ENCODE results near the gene PRKCE. TPM values are rescaled to one million over a fixed set of nuclear protein-coding genes. Genes with fewer than 3 reads are reported as not detected.

The PRKCE gene
- total and polyA plus RNA-seq, 2 experiments from 2014 or later = 0.94 to 1.2 TPM

DNA sequence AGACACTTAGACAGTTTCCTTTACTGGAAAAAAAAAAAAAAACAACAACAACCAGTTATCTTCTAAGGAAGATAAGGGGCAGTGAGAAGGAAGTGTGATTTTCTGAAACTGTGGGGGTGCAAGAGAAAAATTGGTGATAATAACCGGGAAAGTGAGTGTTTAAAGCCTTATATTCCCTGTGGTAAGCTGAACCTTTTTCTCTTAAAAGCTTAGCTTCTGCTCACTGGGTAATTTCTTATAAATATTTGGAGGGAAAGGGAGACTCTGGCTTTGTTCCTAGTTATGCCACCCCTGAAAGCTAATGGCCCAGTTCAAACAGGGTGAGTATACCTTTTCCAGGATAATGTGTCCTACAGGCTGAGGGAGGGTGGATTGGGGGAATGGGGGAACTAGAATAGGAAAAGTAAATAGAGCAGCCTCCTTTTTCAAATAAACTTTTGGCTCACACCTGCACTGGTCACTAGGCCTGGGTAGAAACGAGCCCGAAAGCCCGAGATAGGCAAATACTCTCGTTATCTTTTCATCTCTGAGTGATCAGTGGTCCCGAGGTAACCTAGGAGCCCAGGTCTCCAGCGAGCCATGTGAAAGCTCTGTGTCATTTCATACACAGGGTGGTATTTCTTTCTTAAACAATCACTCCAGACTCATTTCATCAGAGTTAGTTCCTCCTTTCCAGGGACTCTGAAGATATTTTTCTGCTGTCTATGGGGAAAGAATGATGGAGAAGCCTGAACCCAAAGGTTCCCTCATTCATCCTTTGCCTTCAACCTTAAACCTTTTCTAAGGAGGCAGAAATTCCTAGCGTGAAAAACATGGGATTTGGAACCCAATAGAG is 24.9 kb upstream of the PRKCE start:
- no peak overlapping the region for H3K4me2 ChIP-seq
- no peaks in the 10 kb centered on the region for H3K9me2 ChIP-seq (ENCODE audit: insufficient read depth)
- no peaks in the 10 kb centered on the region for H3K36me3 Mint-ChIP-seq (ENCODE audit: low read depth)
- peaks cover 9% of the 10 kb centered on the region for H3K4me1 Mint-ChIP-seq
- no peak overlapping the region for H3K4me3 Mint-ChIP-seq
- H2AFZ ChIP-seq = no peak overlapping the region
- H3K27ac ChIP-seq (ENCODE audit: low read depth) = no peak overlapping the region
- no peak for ATAC-seq
- DNase-seq (ENCODE audit: low spot score) = no peak
- peaks cover 9% of the 10 kb centered on the region for H3K4me1 ChIP-seq (ENCODE audit: insufficient read depth)
- no peaks in the 10 kb centered on the region for H3K36me3 ChIP-seq (ENCODE audit: insufficient read depth)
- no peaks in the 10 kb centered on the region for H3K79me2 ChIP-seq (replicated peaks; ENCODE audit: insufficient read depth)
- no peaks in the 10 kb centered on the region for H3K27me3 Mint-ChIP-seq (ENCODE audit: insufficient read depth, low read depth, poor library complexity)
- H3F3A ChIP-seq (replicated peaks; ENCODE audit: low read depth) = no peaks in the 10 kb centered on the region
- H3K9me3 Mint-ChIP-seq = no peaks in the 10 kb centered on the region
- H4K20me1 ChIP-seq (replicated peaks; ENCODE audit: insufficient read depth) = no peaks in the 10 kb centered on the region
- H3K27ac Mint-ChIP-seq = no peak overlapping the region
- TF ChIP-seq NANOG (IDR thresholded peaks at IDR 0.05; ENCODE audit: borderline replicate concordance) (no peak), ZNF114 (CRISPR knock-in tag; IDR thresholded peaks at IDR 0.05) (no peak), JUNB (IDR thresholded peaks at IDR 0.05; ENCODE audit: unreplicated experiment) (no peak), ZNF331 (CRISPR knock-in tag; IDR thresholded peaks at IDR 0.05; ENCODE audit: low read depth) (no peak), CREB1 (CRISPR knock-in tag; IDR thresholded peaks at IDR 0.05; ENCODE audit: low read depth) (no peak), STAT1 (IDR thresholded peaks at IDR 0.05; ENCODE audit: unreplicated experiment) (no peak), REST (IDR thresholded peaks at IDR 0.05; ENCODE audit: unreplicated experiment) (no peak), EZH2phosphoT487 (IDR thresholded peaks at IDR 0.05; ENCODE audit: unreplicated experiment) (no peak)
- TF ChIP-seq, protein P1, sequence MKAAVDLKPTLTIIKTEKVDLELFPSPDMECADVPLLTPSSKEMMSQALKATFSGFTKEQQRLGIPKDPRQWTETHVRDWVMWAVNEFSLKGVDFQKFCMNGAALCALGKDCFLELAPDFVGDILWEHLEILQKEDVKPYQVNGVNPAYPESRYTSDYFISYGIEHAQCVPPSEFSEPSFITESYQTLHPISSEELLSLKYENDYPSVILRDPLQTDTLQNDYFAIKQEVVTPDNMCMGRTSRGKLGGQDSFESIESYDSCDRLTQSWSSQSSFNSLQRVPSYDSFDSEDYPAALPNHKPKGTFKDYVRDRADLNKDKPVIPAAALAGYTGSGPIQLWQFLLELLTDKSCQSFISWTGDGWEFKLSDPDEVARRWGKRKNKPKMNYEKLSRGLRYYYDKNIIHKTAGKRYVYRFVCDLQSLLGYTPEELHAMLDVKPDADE (IDR thresholded peaks at IDR 0.05) = no peak
- TF ChIP-seq, protein P2, sequence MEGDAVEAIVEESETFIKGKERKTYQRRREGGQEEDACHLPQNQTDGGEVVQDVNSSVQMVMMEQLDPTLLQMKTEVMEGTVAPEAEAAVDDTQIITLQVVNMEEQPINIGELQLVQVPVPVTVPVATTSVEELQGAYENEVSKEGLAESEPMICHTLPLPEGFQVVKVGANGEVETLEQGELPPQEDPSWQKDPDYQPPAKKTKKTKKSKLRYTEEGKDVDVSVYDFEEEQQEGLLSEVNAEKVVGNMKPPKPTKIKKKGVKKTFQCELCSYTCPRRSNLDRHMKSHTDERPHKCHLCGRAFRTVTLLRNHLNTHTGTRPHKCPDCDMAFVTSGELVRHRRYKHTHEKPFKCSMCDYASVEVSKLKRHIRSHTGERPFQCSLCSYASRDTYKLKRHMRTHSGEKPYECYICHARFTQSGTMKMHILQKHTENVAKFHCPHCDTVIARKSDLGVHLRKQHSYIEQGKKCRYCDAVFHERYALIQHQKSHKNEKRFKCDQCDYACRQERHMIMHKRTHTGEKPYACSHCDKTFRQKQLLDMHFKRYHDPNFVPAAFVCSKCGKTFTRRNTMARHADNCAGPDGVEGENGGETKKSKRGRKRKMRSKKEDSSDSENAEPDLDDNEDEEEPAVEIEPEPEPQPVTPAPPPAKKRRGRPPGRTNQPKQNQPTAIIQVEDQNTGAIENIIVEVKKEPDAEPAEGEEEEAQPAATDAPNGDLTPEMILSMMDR (conservative IDR thresholded peaks at IDR 0.05; ENCODE audit: low read depth in 2 of 2) = no peak
- TF ChIP-seq, protein P3, sequence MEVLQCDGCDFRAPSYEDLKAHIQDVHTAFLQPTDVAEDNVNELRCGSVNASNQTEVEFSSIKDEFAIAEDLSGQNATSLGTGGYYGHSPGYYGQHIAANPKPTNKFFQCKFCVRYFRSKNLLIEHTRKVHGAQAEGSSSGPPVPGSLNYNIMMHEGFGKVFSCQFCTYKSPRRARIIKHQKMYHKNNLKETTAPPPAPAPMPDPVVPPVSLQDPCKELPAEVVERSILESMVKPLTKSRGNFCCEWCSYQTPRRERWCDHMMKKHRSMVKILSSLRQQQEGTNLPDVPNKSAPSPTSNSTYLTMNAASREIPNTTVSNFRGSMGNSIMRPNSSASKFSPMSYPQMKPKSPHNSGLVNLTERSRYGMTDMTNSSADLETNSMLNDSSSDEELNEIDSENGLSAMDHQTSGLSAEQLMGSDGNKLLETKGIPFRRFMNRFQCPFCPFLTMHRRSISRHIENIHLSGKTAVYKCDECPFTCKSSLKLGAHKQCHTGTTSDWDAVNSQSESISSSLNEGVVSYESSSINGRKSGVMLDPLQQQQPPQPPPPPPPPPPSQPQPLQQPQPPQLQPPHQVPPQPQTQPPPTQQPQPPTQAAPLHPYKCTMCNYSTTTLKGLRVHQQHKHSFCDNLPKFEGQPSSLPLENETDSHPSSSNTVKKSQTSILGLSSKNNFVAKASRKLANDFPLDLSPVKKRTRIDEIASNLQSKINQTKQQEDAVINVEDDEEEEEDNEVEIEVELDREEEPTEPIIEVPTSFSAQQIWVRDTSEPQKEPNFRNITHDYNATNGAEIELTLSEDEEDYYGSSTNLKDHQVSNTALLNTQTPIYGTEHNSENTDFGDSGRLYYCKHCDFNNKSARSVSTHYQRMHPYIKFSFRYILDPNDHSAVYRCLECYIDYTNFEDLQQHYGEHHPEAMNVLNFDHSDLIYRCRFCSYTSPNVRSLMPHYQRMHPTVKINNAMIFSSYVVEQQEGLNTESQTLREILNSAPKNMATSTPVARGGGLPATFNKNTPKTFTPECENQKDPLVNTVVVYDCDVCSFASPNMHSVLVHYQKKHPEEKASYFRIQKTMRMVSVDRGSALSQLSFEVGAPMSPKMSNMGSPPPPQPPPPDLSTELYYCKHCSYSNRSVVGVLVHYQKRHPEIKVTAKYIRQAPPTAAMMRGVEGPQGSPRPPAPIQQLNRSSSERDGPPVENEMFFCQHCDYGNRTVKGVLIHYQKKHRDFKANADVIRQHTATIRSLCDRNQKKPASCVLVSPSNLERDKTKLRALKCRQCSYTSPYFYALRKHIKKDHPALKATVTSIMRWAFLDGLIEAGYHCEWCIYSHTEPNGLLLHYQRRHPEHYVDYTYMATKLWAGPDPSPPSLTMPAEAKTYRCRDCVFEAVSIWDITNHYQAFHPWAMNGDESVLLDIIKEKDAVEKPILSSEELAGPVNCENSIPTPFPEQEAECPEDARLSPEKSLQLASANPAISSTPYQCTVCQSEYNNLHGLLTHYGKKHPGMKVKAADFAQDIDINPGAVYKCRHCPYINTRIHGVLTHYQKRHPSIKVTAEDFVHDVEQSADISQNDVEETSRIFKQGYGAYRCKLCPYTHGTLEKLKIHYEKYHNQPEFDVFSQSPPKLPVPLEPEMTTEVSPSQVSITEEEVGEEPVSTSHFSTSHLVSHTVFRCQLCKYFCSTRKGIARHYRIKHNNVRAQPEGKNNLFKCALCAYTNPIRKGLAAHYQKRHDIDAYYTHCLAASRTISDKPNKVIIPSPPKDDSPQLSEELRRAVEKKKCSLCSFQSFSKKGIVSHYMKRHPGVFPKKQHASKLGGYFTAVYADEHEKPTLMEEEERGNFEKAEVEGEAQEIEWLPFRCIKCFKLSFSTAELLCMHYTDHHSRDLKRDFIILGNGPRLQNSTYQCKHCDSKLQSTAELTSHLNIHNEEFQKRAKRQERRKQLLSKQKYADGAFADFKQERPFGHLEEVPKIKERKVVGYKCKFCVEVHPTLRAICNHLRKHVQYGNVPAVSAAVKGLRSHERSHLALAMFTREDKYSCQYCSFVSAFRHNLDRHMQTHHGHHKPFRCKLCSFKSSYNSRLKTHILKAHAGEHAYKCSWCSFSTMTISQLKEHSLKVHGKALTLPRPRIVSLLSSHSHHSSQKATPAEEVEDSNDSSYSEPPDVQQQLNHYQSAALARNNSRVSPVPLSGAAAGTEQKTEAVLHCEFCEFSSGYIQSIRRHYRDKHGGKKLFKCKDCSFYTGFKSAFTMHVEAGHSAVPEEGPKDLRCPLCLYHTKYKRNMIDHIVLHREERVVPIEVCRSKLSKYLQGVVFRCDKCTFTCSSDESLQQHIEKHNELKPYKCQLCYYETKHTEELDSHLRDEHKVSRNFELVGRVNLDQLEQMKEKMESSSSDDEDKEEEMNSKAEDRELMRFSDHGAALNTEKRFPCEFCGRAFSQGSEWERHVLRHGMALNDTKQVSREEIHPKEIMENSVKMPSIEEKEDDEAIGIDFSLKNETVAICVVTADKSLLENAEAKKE (CRISPR knock-in tag; IDR thresholded peaks at IDR 0.05) = no peak
- no peaks in the 10 kb centered on the region for H3K27me3 ChIP-seq (ENCODE audit: insufficient read depth)
- no peak overlapping the region for H3K4me3 ChIP-seq
